ENCODE data around the gene ELP5.
"Not testable (repeated sequence)": the region's sequence is repeated elsewhere in the genome, so short reads cannot be mapped to it uniquely, and the experiment has no call there.

The ELP5 gene

DNA sequence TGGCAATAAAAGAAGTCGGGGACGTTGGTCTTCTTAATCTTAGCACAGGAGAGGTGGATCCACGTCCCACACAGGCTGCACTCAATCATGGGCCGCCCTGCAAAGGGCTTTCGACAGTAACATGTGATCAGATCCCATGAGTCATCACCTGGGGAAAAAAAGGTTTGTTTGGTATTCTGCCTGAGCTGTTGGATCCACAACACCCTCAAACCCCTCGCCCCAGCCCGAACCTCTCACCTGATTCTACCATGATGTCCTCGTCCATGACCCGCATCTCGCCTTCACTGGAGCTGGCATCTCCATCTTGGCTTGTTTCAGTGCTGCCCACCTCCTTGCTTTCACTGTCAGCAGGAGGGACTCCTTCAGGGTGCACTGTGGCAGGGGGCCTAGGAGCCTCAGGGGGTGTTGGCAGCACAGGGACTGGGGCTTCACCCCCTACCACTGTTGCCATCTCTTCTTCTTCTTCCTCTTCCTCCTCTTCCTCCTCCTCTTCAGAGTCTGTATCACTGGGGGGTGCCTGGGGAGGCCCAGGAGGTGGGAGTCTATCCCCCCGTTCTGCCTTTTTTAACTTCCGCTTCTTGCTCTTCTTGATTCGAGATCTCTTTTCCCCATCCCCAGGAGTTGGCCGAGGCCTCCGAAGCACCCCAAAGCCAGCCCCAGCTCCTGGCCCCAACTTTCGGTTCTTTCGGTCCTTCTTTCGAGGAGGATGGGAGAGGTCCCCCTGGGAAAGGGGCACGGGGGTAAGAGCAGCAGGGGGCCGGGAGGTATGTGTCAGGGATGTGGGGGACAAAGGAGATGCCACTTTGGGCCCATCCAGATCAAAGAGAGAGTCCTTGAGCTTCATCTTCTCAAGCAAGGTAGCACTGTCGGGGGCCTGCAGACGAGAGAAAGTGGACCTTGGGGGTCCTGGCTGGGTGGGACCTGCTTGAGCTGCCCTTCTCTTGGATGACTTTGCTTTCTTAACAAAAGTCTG, 16.0 kb upstream of the ELP5 start:
- no peak for DNase-seq (ENCODE audit: extremely low read depth in 1 of 2, low read depth in 1 of 2)

- DNase-seq (ENCODE audit: extremely low read depth in 1 of 2, low read depth in 1 of 2), result no peak
Observed at GRCh38 chr17:7236808-7237207, 15.2 kb upstream of the ELP5 start.

DNA sequence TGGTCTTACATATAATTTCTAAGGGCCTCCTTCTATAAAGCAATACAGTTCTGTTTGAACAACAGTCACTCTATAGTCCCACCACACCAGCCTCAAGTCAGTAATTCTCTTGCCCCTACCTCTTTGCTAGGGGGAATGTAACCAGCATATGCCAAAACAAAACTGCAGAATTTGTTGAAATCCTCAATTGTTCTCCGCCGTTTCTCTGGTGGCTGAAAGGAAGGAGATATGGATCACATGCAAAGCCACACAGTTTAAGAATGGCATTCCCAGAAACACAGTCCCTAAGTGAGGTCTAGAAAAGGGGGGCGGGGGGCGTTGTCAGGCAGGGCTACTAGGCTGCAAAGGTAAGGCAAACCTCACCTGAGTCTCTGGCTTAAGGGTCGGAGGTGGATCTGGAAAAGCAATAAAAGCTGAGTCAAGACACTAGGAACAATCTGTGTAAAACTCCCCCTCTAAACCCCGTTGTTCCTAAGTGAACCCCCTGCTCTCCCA, 14.7 kb upstream of the ELP5 start:
- DNase-seq (ENCODE audit: extremely low read depth in 1 of 2, low read depth in 1 of 2), result no peak

GRCh38 chr17:7237761-7238419, 14.1 kb upstream of the ELP5 start:
- DNase-seq (ENCODE audit: extremely low read depth in 1 of 2, low read depth in 1 of 2), result peak in 1 of 2 donors; percentile 79

- no peak for DNase-seq (ENCODE audit: extremely low read depth in 1 of 2, low read depth in 1 of 2)
Observed at GRCh38 chr17:7238420-7239090, 13.5 kb upstream of the ELP5 start.

DNA sequence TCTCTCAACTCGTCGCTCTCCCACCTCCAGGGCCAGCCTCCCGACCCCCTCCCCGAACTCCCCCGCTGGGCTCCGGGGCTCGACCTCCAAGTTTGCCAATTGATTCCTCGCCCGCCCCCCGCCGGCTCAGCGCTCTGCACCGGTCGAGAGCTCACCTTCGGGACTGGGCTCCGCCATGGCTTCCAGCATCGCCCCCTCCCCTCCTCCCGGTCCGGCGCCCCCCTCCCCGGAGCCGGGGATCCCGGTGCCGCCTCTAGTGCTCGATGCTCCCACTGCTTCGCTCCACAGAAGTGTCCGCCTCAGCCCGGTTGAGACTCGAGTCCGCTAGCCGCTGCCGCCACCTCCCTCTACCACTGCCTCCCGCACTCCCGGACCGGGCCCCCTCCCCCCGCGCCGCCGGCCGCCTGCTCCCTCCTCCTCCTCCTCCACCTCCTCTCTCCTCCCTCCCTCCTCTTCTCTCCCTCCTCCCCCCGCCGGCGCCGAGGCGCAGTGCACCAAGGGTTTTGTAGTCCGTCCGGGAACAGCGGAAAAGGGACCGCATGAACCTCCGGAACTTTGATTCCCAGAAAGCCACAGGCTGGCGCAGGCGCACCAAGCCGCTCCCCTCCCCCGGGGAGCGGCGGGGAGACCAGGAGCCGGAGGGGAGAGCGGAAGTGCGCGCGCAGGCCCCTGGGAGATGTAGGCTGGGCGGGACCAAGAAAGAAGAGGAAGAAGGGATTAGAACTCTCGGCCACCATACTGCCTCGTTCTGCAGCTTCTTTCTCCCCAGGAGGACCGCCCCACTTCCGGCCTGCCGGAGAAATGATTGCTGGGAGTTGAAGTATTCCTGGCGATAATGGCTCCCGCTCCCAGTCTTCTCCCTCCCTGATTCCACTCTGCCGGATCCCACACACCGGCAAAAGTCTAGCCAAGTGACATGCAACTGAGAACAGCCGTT, 12.7 kb upstream of the ELP5 start, which contains the start of gene PHF23:
Gene PHF23 (minus strand): TSS at position 367 of the 937 bp plus-strand sequence. CDS start 178 bp downstream, at position 189.
- peak; percentile 93 for DNase-seq (ENCODE audit: extremely low read depth in 1 of 2, low read depth in 1 of 2)

DNA sequence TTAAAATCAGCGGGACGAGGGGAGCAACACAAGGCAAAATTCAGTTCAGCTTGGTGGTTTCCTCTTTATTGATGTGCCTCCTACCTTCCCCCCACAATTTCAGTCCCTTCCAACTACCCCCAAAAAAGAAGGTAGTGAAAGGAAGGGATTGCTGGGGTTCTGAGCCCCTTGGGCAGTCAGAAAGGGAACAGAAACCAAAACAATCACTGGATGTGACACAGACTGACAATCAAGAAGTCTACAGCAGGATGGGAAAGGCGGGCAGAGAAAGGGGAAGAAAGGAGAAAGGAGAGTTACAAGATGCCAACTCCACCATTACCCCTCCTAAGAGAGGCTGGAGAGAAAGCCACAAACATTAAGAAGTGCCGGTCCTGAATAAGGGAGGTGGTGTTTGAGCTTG, 11.6 kb upstream of the ELP5 start:
- DNase-seq (ENCODE audit: extremely low read depth in 1 of 2, low read depth in 1 of 2), result no peak

DNA sequence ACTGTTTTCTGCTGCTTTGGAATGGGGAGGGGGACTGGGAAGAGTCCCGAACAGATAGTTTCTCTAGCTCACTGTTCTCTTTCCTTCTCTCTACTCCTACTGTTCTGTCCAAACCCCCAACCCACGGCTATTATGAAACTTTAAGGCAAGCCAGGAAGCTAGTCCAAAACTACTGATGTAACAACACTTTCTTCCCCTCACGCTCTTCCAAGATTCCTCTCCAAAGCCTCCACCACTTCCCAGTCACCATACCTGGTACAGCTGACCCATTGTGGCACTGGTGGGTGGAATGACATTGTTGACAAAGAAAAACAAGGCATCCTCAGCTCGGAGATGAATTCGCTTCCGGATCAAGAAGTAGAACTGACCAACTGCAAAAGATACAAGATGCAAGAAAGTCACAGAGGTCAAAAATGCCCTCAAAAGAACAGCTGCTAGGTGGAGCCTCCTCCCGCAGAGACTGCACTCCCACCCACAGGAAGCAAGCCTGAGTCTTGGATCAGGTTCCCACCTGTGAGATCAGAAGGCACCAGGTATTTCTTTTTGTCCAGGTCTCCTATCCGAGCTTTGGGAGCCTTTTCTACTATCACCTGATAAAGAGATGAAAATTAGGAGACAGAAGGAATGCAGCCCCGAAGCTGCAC, 10.8 kb upstream of the ELP5 start:
- no peak for DNase-seq (ENCODE audit: extremely low read depth in 1 of 2, low read depth in 1 of 2)

DNA sequence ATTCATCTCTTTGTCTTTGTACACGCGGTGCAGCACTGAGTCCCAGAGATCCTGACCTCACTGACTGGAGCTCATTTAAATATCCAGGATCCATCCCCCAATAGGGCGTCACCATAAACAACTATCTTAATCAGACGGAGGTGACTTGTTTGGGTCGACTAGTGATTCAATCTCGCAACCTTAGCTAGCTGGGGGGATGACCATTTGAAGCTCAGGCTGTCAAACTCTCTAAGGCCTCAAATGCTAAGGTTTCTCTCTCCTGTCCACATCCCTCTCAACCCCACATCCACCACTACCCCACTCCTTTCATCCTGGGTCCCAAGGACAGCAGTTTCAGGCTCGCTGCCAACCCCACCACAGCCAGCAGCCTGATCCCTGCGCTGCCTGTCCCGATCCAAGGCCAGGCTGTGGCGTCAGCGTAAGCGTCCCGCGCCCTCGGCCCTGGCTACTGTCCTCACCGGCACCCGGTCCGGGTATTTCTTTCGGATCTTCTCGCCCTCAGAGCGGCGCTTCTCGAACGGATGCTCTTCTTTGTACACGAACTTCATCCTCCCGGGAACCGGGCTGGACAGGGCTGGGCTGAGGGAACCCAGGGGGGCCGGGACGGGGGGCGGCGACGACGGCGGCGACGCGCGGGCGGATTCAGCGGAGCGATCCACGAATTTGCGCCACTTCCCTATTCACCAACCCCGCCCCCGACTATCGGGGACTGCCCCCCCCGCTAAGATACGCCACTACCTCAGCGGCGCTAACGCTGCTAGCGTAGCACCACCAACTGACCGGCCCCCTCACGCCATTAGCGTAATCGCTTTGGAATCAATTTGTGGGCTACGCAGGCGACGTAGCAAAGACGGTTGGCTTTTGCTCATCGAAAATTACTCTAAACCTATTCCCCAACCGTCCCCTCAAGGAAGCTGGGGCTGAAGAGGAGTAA, 10.0 kb upstream of the ELP5 start, which contains the start of gene GABARAP:
Gene GABARAP (minus strand): TSS at position 667 of the 934 bp plus-strand sequence. CDS start 119 bp downstream, at position 548.
- peak; percentile 81 to 89 for DNase-seq (ENCODE audit: extremely low read depth in 1 of 2, low read depth in 1 of 2)

DNA sequence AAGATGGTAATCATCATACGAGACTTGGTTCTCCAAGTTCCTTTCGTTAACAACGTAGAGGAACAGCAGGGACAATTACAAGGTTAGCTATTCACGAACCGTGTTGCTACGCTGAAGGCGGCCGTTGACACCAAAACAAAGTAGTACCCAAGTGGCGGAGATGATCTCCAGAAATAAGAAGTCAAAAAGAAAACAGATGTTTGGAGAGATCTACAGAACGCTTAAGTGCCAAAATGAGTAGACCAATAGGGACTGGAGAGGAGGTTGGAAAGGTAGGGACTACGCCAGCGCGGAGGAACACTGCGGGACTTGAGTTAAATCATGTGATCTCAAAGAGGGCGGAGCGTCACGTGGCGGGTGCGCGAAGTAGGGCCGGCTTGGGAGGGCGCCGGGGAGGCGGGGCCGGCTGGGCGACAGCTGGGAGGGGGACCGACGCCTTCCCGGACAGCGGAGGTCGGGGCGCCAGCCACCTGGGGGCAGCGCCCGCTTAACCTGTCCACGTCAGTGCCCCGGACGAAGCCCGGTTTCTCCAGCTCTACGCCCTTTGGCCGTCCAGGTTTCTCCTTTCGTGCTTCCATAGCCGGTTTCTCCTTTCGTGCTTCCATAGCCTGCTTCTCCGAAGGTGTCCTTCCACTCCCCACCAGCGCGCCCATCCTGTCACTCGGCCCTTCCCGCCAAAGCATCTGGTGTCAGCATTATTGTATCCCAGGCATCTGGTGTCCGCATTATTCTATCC, 9.1 kb upstream of the ELP5 start:
- DNase-seq (ENCODE audit: extremely low read depth in 1 of 2, low read depth in 1 of 2), result peak; percentile 90 to 92

DNA sequence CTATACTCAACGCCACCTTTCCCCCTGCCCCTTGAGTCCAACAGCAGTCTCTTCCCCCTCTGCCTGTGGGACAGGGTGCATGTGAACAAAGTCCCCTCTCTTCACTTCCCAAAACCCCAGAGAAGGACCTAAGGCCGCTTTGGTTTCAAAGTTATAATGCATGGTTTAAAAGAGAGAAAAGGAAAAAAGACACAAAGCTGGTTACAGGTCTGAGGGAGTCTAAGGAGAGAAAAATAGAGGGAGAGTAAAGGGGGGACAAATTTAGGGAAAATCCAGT, 8.6 kb upstream of the ELP5 start:
- DNase-seq (ENCODE audit: extremely low read depth in 1 of 2, low read depth in 1 of 2), result no peak

GRCh38 chr17:7243838-7244237, 8.2 kb upstream of the ELP5 start:
- DNase-seq (ENCODE audit: extremely low read depth in 1 of 2, low read depth in 1 of 2), result not testable (repeated sequence)

DNA sequence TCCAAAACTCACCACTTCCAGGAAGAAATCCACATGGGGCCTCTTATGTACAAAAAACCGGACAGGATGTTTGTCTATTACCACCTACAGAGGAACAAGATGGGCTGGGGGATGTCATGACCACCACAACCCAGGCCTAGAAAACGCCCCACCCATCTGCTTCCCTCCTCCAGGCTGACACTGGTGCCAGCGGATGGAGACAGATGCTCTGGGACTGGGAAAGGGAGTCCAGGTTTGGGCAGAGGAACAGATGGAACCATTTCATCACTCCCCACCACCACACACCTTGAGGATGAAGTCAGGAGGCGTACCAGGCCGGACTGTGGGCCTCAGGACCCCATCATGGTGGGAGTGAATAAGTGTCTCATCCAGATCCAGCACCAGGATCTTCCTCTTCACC, 5.2 kb upstream of the ELP5 start:
- DNase-seq (ENCODE audit: extremely low read depth in 1 of 2, low read depth in 1 of 2), result no peak

- no peak for DNase-seq (ENCODE audit: extremely low read depth in 1 of 2, low read depth in 1 of 2)
Observed at GRCh38 chr17:7248796-7249195, 3.2 kb upstream of the ELP5 start.

DNA sequence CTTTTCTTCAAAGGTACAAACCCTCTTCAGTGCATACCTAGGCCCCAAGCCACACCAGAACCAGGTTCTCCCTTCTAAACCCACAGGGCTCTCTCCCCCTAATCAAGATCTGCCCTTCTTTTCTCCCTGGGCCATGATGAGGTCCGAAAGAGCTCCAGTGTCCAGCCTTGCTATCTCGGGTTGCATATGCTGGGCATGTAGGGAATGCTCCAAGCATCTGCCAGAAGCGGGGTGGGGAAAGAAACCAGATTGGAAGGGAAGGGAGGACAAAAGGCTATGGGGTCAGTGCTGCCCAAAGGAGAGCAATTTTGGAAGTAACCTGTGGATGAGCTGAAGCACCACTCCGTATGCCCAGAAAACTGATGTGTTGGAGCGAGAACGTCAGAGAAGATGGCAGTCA, 2.8 kb upstream of the ELP5 start:
- DNase-seq (ENCODE audit: extremely low read depth in 1 of 2, low read depth in 1 of 2), result no peak

- no peak for DNase-seq (ENCODE audit: extremely low read depth in 1 of 2, low read depth in 1 of 2)
Observed at GRCh38 chr17:7249830-7250229, 2.2 kb upstream of the ELP5 start.

GRCh38 chr17:7250695-7251627, 1.1 kb upstream of the ELP5 start:
- no peak for DNase-seq (ENCODE audit: extremely low read depth in 1 of 2, low read depth in 1 of 2)

All from activated CD8-positive, alpha-beta memory T cell treated with anti-CD3 and anti-CD28 coated beads for 1 hour (primary cell).